Measurements from ENCODE around the gene LGALS12.

GRCh38 chr11:63508009-63508408 is 2.1 kb downstream of the LGALS12 start:
- TF ChIP-seq, protein P1, sequence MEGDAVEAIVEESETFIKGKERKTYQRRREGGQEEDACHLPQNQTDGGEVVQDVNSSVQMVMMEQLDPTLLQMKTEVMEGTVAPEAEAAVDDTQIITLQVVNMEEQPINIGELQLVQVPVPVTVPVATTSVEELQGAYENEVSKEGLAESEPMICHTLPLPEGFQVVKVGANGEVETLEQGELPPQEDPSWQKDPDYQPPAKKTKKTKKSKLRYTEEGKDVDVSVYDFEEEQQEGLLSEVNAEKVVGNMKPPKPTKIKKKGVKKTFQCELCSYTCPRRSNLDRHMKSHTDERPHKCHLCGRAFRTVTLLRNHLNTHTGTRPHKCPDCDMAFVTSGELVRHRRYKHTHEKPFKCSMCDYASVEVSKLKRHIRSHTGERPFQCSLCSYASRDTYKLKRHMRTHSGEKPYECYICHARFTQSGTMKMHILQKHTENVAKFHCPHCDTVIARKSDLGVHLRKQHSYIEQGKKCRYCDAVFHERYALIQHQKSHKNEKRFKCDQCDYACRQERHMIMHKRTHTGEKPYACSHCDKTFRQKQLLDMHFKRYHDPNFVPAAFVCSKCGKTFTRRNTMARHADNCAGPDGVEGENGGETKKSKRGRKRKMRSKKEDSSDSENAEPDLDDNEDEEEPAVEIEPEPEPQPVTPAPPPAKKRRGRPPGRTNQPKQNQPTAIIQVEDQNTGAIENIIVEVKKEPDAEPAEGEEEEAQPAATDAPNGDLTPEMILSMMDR (IDR thresholded peaks at IDR 0.05): no peak
- TF ChIP-seq EZH2 (IDR thresholded peaks at IDR 0.05; ENCODE audit: borderline replicate concordance, insufficient read depth, low read depth, low read length, poor library complexity, severe bottlenecking): no peak
